Ureter (tissue), 1 donor: ENCODE results near the gene NBPF12. TPM values are rescaled to one million over a fixed set of nuclear protein-coding genes. Genes with fewer than 3 reads are reported as not detected.
"Not testable (repeated sequence)": the region's sequence is repeated elsewhere in the genome, so short reads cannot be mapped to it uniquely, and the experiment has no call there.

Experiments
- DNase-seq: peaks from one replicate; pipeline ENCODE4 v3.0.0-alpha.2; 2020; ENCODE audit warnings: low spot score
- total RNA-seq: library from RNA; stranded (reverse); gene quantifications from one replicate; pipeline ENCODE4 v1.2.4, GENCODE V29; 2023
- donor health status: DM: yes; HTN: yes; CAD: no.

The NBPF12 gene
- total RNA-seq, 1 donor from 2014 or later, result 16.5 TPM

GRCh38 chr1:146972681-146973080, 34.6 kb downstream of the NBPF12 start:
- not testable (repeated sequence) for DNase-seq

GRCh38 chr1:146985855-146986254, 47.7 kb downstream of the NBPF12 start:
- not testable (repeated sequence) for DNase-seq

GRCh38 chr1:146986450-146986849, 48.3 kb downstream of the NBPF12 start:
- DNase-seq, result not testable (repeated sequence)

- not testable (repeated sequence) for DNase-seq
Observed at GRCh38 chr1:146987502-146987901, 49.4 kb downstream of the NBPF12 start.

- not testable (repeated sequence) for DNase-seq
Observed at GRCh38 chr1:146989455-146989854, 51.3 kb downstream of the NBPF12 start.

- DNase-seq, result not testable (repeated sequence)
Observed at GRCh38 chr1:147008495-147008894, 70.4 kb downstream of the NBPF12 start.

GRCh38 chr1:147026975-147027374, 88.9 kb downstream of the NBPF12 start:
- not testable (repeated sequence) for DNase-seq

- not testable (repeated sequence) for DNase-seq
Observed at GRCh38 chr1:147030066-147030653, 92.0 kb downstream of the NBPF12 start.

GRCh38 chr1:147039916-147040315, 101.8 kb downstream of the NBPF12 start:
- DNase-seq, result no peak

GRCh38 chr1:147042891-147043290, 104.8 kb downstream of the NBPF12 start:
- not testable (repeated sequence) for DNase-seq

GRCh38 chr1:147044511-147044910, 106.4 kb downstream of the NBPF12 start:
- DNase-seq, result not testable (repeated sequence)

Other genes with a start within 250 kb of the NBPF12 start
- 14.4 TPM for gene PRKAB2, start 234.1 kb downstream of the NBPF12 start, total RNA-seq